DMS 273 treated with DMSO at 0.1 percent for 48 hours (cell line): ENCODE data around the gene BCL2L13.

Source experiments
- DNase-seq: peaks from one replicate; lab custom pipeline; 2025; lab: John Stamatoyannopoulos, UW

The BCL2L13 gene

GRCh38 chr22:17780116-17780740 lies 141.7 kb downstream of the BCL2L13 start:
- no peak for DNase-seq
